Testis (tissue), 3 donors: Measurements from ENCODE around the gene SAT1. TPM values are rescaled to one million over a fixed set of nuclear protein-coding genes. Genes with fewer than 3 reads are reported as not detected.

Experiments used
- DNase-seq: peaks from one replicate; pipeline ENCODE4 v3.0.0-alpha.2; 2019
- H3K27ac ChIP-seq, 2 donors: fragments of 200-600 bp; sonication (generic); one replicate each; pipeline ENCODE4 v1.5.1; 2019
- H3K27me3 ChIP-seq: fragments of 200-600 bp; sonication (generic); one replicate; pipeline ENCODE4 v1.5.1; 2019
- H3K36me3 ChIP-seq: fragments of 200-600 bp; sonication (generic); one replicate; pipeline ENCODE4 v1.5.1; 2017; ENCODE audit warnings: low read depth; ENCODE audit errors: missing control alignments
- H3K4me1 ChIP-seq: fragments of 200-600 bp; sonication (generic); one replicate; pipeline ENCODE4 v1.5.1; 2019
- H3K4me3 ChIP-seq, 2 donors: fragments of 200-600 bp; sonication (generic); one replicate each; pipeline ENCODE4 v1.5.1; 2017 to 2019
- H3K9me3 ChIP-seq: fragments of 200-600 bp; sonication (generic); one replicate; pipeline ENCODE4 v1.5.1; 2017
- POLR2A ChIP-seq: fragments of 450-650 bp; IDR thresholded peaks from one replicate; pipeline ENCODE4 v1.6.1; 2017; ENCODE audit warnings: antibody characterized with exemption, mild to moderate bottlenecking, moderate library complexity
- WGBS, 2 donors: methylation state at CpG; one replicate each; pipeline ENCODE4 v1.1.5; 2018; 5-methylcytosine and 5-hydroxymethylcytosine counted together
- intact Hi-C: fragments of 100-400 bp; cut with DNase I; formaldehyde crosslinking; loops from one replicate; pipeline ENCODE4 v1.15.1; 2023; ENCODE audit warnings: low total_unique reads
- polyA plus RNA-seq: library from polyadenylated mRNA; stranded (reverse); fragments of 350-450 nt; fragmentation: Illumina TruSeq; extraction: RNeasy Lipid Tissue Mini Kit (QIAGEN cat#74804); gene quantifications from one replicate; pipeline ENCODE4 v1.2.3, GENCODE V29; 2014; ENCODE audit warnings: low read depth, low replicate concordance; ENCODE audit not compliant: insufficient read depth
- total RNA-seq, 2 donors: library from RNA; depleted of rRNA; stranded (reverse); fragments of >200 nt; gene quantifications; one replicate each; pipeline ENCODE4 v1.2.3, GENCODE V29; 2016
- TF ChIP-seq, protein P1 (sequence below), 3 experiments: fragments of 450-650 bp in 2 of 3; fragments of 200-600 bp in 1 of 3; sonication (generic) in 1 of 3; IDR thresholded peaks; one replicate each; pipeline ENCODE4 v1.5.1; 2016 to 2019; ENCODE audit warnings: antibody characterized with exemption in 3 of 3, mild to moderate bottlenecking in 2 of 3, moderate library complexity in 1 of 3

SAT1 gene
- total and polyA plus RNA-seq, 3 donors from 2014 or later: 258 to 459 (median 299) TPM

GRCh38 chrX:23802431-23802830 lies 19.5 kb downstream of the SAT1 start:
- TF ChIP-seq, protein P1, sequence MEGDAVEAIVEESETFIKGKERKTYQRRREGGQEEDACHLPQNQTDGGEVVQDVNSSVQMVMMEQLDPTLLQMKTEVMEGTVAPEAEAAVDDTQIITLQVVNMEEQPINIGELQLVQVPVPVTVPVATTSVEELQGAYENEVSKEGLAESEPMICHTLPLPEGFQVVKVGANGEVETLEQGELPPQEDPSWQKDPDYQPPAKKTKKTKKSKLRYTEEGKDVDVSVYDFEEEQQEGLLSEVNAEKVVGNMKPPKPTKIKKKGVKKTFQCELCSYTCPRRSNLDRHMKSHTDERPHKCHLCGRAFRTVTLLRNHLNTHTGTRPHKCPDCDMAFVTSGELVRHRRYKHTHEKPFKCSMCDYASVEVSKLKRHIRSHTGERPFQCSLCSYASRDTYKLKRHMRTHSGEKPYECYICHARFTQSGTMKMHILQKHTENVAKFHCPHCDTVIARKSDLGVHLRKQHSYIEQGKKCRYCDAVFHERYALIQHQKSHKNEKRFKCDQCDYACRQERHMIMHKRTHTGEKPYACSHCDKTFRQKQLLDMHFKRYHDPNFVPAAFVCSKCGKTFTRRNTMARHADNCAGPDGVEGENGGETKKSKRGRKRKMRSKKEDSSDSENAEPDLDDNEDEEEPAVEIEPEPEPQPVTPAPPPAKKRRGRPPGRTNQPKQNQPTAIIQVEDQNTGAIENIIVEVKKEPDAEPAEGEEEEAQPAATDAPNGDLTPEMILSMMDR (IDR thresholded peaks at IDR 0.05): no peak
- no peak for TF ChIP-seq POLR2A
- Histone ChIP-seq H3K27me3 (no peaks in the 10 kb centered on the region), H3K36me3 (no peaks in the 10 kb centered on the region), H3K27ac (peak overlapping the region; percentile 36 to 72), H3K9me3 (no peaks in the 10 kb centered on the region), H3K4me3 (no peak overlapping the region), H3K4me1 (peaks cover 4% of the 10 kb centered on the region)
- DNase-seq: no peak
- intact Hi-C loops: no loop called here
- WGBS, 2 donors: 68 to 75% methylated on average over 4 to 5 of the region's 5 CpGs

- H3K27me3 ChIP-seq: no peaks in the 10 kb centered on the region
- no peaks in the 10 kb centered on the region for H3K9me3 ChIP-seq
- peak; percentile 34 for DNase-seq
- H3K4me3 ChIP-seq: no peak overlapping the region
- TF ChIP-seq, protein P1 (IDR thresholded peaks at IDR 0.05): no peak
- no peak for TF ChIP-seq POLR2A
- WGBS, 2 donors: 47 to 57% methylated on average over 5 of the region's 5 CpGs
- intact Hi-C loops: no loop called here
- peaks cover 4% of the 10 kb centered on the region for H3K4me1 ChIP-seq
- no peaks in the 10 kb centered on the region for H3K36me3 ChIP-seq
- peak overlapping the region; percentile 41 to 72 for H3K27ac ChIP-seq
These were observed 21.0 kb downstream of the SAT1 start for GRCh38 chrX:23803931-23804381.

- 73 to 80% methylated on average over 3 of the region's 3 CpGs for WGBS, 2 donors
- no peaks in the 10 kb centered on the region for H3K9me3 ChIP-seq
- DNase-seq: no peak
- intact Hi-C loops: no loop called here
- H3K27ac ChIP-seq: peak overlapping the region; percentile 41 to 44
- no peak for TF ChIP-seq POLR2A
- TF ChIP-seq, protein P1 (IDR thresholded peaks at IDR 0.05): no peak
- H3K4me3 ChIP-seq: no peak overlapping the region
- no peaks in the 10 kb centered on the region for H3K36me3 ChIP-seq
- H3K4me1 ChIP-seq: peaks cover 4% of the 10 kb centered on the region
- no peaks in the 10 kb centered on the region for H3K27me3 ChIP-seq
These were observed 21.6 kb downstream of the SAT1 start for GRCh38 chrX:23804578-23804977.

- Histone ChIP-seq H3K4me1 (peaks cover 4% of the 10 kb centered on the region), H3K27me3 (no peaks in the 10 kb centered on the region), H3K36me3 (no peaks in the 10 kb centered on the region), H3K4me3 (no peak overlapping the region), H3K9me3 (no peaks in the 10 kb centered on the region), H3K27ac (peak overlapping the region in 1 of 2 donors; percentile 41)
- WGBS, 2 donors: 67 to 76% methylated on average over 8 to 9 of the region's 9 CpGs
- no peak for DNase-seq
- TF ChIP-seq POLR2A: no peak
- TF ChIP-seq, protein P1 (IDR thresholded peaks at IDR 0.05): no peak
- intact Hi-C loops: no loop called here
These were observed 22.4 kb downstream of the SAT1 start for GRCh38 chrX:23805389-23805788.

DNA sequence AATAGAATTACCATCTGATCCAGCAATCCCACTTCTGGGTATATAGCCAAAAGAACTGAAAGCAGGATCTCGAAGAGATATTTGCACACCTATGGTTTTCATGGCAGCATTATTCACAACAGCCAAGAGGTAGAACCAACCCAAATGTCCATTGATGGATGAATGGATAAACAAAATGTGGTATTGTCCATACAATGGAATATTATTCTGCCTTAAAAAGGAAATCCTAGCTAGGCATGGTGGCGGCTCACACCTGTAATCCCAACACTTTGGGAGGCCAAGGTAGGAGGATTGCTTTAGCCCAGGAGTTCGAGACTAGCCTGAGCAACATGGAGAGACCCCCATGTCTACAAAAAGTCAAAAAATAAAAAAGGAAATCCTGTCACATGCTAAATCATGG lies 27.3 kb downstream of the SAT1 start:
- H3K27me3 ChIP-seq: no peaks in the 10 kb centered on the region
- no peak overlapping the region for H3K4me3 ChIP-seq
- intact Hi-C loops: no loop called here
- H3K36me3 ChIP-seq: no peaks in the 10 kb centered on the region
- TF ChIP-seq, protein P1 (IDR thresholded peaks at IDR 0.05): no peak
- no peak for TF ChIP-seq POLR2A
- WGBS, 2 donors: 93% methylated on average over 2 to 3 of the region's 3 CpGs
- no peaks in the 10 kb centered on the region for H3K9me3 ChIP-seq
- DNase-seq: no peak
- H3K27ac ChIP-seq: no peak overlapping the region
- no peaks in the 10 kb centered on the region for H3K4me1 ChIP-seq
